Hepatocyte (in vitro differentiated cells): ENCODE results near the gene HKDC1.

Experiments used
- EZH2 ChIP-seq: fragments of 200-600 bp; sonication (generic); IDR thresholded peaks from 2 replicates; pipeline ENCODE4 v1.6.1; 2016; ENCODE audit warnings: antibody characterized with exemption, mild to moderate bottlenecking, borderline replicate concordance
- TF ChIP-seq, protein P1 (sequence below): fragments of 200-600 bp; sonication (generic); IDR thresholded peaks from 2 replicates; pipeline ENCODE4 v1.5.1; 2016; ENCODE audit warnings: antibody characterized with exemption, mild to moderate bottlenecking; ENCODE audit not compliant: poor library complexity

DNA sequence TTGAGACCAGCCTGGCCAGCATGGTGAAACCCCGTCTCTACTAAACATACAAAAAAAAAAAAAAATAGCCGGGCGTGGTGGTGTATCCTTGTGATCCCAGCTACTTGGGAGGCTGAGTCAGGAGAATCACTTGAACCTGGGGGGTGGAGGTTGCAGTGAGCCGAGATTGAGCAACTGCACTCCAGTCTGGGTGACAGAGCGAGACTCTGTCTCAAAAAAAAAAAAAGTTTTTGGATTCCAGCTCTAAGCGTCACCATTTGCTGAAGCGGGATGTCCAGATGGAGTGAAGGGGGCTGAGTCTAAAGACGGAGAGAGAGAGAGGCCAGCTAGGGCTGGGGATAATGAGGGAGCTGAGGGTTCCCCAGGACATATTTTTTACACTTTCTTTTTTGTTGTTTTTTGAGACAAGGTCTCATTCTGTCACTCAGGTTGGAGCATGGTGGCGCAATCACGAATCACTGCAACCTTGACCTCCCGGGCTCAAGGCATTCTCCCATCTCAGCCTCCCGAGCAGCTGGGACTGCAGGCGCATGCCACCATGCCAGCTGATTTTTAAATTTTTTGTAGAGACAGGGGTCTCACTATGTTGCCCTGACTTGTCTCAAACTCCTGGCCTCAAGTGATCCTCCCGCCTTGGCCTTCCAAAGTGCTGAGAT is 48.8 kb downstream of the HKDC1 start:
- no peak for TF ChIP-seq EZH2
- TF ChIP-seq, protein P1, sequence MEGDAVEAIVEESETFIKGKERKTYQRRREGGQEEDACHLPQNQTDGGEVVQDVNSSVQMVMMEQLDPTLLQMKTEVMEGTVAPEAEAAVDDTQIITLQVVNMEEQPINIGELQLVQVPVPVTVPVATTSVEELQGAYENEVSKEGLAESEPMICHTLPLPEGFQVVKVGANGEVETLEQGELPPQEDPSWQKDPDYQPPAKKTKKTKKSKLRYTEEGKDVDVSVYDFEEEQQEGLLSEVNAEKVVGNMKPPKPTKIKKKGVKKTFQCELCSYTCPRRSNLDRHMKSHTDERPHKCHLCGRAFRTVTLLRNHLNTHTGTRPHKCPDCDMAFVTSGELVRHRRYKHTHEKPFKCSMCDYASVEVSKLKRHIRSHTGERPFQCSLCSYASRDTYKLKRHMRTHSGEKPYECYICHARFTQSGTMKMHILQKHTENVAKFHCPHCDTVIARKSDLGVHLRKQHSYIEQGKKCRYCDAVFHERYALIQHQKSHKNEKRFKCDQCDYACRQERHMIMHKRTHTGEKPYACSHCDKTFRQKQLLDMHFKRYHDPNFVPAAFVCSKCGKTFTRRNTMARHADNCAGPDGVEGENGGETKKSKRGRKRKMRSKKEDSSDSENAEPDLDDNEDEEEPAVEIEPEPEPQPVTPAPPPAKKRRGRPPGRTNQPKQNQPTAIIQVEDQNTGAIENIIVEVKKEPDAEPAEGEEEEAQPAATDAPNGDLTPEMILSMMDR = no peak
